Daoy (cell line): Measurements from ENCODE around the gene RAB3C. TPM values are rescaled to one million over a fixed set of nuclear protein-coding genes. Genes with fewer than 3 reads are reported as not detected.
"Not testable (repeated sequence)": the region's sequence is repeated elsewhere in the genome, so short reads cannot be mapped to it uniquely, and the experiment has no call there.

Experiments used
- DNase-seq: peaks from one replicate; pipeline ENCODE4 v3.0.0-alpha.2; 2015; ENCODE audit warnings: low read depth
- total RNA-seq: library from RNA; depleted of rRNA; stranded (reverse); fragments of >200 nt; shearing (Covaris generic); gene quantifications from 2 replicates; pipeline ENCODE4 v1.2.3, GENCODE V29; 2014

Gene RAB3C
- total RNA-seq, 1 experiment from 2014 or later = 0.91 TPM

DNA sequence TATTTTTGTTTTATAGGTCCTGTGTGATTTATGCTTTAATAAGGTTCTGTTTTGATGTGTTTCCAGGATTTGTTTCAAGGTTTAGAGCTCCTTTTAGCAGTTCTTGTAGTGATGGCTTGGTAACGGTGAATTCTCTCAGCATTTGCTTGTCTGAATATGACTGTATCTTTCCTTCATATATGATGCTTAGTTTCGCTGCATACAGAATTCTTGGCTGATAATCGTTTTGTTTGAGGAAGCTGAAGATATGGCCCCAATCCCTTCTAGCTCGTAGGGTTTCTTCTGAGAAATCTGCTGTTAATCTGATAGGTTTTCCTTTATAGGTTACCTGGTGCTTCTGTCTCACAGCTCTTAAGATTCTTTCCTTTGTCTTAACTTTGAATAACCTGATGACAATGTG is 20.0 kb downstream of the RAB3C start:
- not testable (repeated sequence) for DNase-seq

DNA sequence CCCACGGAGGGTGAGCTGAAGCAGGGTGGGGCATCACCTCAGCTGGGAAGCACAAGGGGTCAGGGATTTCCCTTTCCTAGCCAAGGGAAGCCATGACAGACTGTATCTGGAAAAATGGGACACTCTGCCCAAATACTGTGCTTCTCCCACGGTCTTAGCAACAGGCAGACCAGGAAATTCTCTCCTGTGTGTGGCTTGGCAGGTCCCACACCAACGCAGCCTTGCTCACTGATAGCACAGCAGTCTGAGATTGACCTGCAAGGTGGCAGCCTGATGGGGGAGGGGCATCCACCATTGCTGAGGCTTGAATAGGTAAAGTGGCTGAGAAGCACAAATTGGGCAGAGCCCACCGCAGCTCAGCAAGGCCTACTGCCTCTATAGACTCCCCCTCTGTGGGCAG is 23.2 kb downstream of the RAB3C start:
- DNase-seq = no peak

DNA sequence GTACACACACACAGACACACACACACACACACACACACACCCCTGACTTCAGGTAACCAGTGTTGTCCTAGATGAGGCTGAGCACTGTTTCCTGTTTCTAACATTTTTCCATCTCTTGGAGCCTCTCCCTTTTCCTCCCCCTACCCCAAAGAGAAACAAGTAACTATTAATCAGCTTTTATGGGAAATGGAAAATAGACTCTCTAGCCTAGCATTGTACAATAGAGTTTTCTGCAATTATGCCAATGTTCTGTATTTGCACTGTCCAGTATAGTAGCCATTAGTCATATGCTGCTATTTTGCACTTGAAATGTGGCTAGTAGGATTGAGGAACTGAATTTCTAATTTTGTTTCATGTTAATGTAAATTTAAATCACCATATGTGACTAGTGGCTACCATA is 33.1 kb downstream of the RAB3C start:
- DNase-seq = no peak

DNA sequence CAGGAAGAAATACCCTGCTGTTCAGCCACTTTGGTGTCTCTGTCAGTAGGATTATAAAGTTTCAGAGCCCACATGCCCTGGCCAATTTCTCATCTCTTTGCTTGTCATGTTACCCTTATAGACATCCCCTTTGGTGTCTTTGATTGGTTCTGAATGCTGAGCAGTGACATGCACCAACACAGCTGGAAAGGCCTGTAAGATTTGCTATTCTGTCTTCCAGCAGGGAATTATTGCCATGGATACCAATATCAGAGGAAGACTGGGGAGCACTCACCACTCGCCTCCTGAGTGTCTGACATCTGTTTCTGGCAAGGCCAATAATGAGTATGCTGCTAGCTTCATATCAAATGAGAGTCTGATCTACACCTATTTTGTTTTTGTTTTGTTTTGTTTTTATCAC is 34.4 kb downstream of the RAB3C start:
- DNase-seq = no peak

DNA sequence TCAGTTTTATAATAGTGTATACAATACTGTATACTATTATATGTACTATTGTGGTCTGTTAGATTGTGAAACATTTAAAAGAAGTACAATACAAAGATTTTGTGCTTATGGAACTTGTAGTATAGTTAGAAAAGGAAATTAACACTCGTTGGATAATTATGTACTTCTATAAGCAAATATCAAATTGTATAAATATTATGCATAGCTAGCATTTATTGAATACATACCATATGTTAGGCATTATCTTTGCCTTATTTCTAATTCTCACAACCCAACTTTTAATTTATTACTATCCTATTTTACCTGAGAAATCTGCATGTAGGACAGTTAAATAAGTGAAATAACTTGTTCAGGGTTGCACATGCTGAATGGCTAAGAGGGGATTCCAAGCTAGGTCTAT is 37.5 kb downstream of the RAB3C start:
- DNase-seq = no peak

DNA sequence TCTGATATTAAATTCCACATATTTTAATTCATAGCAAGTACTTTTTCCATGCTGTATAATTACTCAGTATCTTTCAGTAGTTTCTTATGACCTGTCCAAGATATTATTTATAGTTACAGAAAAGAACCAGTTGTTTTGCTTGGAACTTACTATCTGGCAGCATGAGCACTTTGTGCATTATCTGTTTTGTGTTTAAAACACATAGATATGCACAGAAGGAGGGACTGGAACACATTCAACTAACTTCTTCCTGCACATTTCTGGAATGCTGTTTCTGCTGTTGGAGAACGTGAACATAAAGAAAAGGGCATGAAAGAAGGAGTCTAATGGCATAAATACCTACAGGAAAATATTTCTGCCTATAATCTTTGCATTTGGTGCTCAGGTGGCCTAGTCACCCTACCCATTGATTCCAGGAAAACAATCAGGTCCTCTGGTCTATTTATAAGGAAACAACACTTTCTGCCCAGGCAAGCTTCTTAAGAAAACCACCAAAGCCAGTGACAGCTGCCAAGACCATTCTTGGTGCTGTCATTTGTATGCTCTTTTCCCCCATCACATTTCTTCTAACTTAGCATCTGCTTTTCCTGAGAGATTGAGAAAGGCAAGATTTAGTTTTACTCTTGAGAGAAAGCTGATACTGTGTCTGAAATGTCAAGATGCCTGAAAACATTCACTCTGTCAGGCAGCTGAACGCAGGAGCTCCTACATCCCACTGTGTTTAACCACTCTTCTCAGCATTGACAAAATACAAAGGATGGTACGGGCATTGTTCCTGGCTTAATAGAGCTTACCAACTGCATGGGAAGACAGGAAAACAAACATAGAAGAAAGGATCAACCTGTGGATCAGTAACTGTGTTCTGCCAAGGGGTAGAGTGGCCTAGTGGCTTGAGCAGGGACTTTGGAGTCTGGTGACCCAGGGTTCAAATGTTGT is 40.3 kb downstream of the RAB3C start:
- no peak for DNase-seq

DNA sequence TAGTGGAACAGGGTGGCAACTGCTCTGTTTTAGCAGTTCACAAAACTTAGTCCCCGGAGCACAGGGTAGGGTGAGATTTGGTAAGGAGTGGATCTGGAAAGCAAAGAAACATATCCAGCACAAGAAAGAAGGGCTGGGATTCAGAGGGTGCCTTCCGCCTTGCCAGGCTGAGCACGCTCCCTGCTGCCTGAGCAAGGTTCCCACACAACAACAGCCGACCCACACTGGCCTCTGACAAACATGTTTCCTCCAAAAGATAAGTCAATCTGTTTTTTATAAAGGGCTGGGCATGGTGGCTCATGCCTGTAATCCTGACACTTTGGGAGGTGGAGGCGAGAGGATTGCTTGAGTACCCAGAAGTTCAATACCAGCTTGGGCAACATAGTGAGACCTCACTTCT is 45.8 kb downstream of the RAB3C start:
- DNase-seq = no peak

DNA sequence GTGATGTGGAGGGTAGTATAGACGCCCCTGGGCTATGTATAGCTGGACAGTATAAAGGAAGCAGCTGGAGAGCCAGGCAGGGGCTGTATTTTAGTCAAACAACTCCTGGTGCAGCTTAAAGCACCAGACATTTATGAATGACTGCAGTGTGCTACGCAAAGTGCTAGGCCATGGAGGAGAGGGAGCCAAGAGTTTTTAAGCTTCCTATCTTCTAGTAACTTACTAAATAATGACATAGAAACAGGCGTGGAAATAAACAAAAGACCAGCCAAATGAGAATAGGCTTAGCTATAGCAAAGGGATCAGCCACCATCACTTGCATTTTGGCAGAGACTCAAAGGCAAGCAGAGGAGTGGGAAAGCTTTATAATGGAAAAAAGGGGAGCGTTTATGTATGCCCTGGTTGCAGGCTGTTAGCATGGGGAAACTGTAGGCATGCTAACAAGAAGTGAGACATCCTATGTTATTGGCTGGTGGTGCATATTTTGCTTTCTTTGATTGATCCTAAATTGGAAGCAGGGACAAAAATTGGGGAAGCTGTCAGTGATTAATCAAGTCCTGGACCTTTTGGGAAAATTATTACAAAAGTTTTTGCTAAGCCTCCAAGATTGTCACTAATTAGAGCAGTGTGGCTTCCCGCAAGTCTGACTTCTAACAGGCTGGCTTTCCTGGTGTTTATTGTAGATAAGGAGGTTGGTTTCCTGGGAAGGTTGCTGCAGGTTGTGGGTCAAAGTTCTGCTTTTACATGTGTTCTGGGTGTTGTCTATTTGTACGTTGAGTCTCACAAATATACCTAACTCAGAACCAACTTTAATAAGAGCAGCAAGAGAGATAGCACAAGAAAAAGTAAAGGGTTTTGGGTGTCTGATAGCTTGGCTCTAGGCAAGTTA is 46.6 kb downstream of the RAB3C start:
- no peak for DNase-seq

DNA sequence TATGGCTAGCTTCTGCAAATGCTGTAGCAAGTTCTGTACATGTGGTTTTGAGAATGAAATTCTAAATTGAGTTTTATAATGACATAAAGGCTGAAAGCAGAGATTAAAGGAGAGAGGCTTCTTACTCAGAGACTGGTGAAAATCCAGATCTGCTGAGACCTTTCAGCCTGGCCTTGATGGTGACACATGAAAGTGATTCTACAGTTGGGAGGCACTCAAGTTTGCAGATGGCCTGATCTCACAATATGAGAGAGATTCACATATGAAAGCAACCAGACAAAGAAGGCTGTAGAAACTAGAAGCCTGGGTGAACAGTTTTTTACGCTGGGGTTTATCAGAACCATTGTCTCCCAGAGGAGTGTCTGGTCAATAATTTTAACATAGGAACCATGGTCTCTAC is 49.0 kb downstream of the RAB3C start:
- no peak for DNase-seq

DNA sequence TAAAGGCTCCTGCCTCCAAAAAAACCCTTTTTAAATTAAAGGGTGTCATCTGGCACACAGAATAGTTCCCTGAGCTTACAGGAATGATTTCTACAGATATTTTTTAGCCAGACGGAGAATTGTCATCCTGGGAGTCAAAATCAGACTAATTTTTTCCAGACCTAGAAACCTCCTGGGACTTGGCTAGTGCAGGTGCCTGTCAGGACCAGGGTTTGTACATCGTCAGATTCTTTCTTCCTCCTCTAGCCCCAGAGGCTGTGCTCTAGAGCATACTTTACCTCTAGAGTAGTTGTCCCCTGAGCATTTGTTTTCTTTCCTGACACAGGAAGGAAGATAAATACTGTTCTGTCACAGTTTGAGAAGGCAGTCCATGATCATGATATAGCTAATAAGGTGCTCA is 52.5 kb downstream of the RAB3C start:
- DNase-seq = no peak

DNA sequence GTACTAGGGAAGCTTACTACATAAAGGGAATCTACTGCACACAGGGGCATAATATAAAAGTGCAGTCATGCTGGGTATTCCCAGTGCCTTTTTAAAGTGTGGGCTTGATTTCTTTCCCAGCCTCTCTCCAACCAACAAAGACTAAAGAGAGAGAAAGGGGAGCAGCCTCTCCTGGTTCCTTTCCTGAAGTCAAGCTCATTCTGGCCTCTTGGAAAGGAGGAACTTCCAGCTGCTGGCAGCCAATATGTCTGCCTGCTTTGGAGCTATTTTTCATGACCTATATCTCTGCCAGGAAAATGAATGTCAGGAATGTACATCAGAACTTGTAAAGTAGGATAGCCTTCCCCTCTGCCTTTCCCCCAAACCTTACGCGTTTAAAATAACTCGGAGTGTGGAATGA is 57.1 kb downstream of the RAB3C start:
- DNase-seq = no peak

DNA sequence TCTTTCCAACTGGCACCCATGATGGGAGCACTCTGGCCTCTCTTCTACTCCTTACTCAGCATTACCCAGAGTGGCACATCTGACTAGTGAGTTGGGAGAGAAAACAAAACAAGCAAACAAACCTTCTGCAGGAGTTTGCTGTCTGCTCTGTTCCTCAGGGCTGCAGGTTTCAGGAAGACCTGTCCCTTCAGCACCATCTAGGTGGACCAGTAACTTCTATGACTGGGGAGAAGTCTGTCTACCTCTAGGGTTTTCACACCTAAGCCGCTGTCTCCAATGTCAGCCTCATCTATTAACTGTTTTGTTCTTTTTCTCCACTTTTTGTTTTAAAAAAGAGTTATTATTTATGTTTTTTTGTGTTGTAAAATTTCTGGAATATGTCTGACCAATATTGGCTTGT is 58.7 kb downstream of the RAB3C start:
- DNase-seq = no peak

DNA sequence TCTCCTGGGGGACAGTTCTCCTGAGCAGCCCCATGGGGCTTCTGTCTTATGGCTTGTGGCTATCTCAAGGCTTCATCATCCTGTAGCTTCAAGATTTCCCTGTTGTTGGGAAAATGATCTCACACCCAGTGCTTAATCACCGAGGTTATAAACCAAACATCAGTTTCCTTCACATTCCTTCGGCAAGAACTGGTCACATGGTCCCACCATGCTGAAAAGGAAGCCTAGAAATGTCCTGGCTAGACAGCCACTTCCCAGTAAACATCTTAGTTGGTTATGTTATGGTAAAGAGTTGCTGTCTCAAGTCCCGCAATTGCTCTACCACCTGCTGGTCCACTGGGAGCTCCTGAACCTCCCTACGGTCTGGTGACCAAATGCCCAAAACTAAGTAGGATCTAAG is 66.0 kb downstream of the RAB3C start:
- peak; percentile 42 for DNase-seq

DNA sequence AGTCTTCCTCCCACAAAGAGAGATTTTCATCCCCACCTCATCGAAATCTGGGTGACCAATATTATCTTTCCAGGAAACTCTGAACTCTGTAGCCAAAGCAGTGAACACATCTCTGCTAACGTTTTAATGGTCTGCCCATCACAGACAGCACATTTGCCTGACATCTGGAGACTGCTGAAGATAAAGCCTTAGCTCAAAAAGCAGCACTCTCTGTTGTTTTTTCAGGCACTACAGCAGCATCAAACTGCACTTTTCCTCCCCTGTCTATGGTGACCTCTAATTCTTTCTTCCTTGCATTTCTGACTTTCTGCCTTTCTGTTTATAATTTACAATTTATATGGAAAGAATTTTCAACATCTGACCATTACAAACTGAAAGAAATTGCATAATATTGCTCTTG is 66.8 kb downstream of the RAB3C start:
- DNase-seq = no peak

DNA sequence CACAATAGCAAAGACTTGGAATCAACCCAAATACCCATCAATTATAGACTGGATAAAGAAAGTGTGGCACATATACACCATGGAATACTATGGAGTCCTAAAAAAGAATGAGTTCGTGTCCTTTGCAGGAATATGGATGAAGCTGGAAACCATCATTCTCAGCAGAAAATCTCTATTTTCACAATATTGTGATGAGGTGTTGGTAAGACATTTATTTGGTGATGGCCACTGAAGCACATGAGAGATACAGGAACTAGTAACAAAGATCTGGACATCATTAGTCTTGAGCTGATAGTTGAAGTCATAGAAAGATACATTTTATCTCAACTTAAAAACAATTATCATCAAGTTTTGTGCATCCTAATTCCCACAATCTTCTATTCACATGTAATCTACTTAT is 70.6 kb downstream of the RAB3C start:
- no peak for DNase-seq

DNA sequence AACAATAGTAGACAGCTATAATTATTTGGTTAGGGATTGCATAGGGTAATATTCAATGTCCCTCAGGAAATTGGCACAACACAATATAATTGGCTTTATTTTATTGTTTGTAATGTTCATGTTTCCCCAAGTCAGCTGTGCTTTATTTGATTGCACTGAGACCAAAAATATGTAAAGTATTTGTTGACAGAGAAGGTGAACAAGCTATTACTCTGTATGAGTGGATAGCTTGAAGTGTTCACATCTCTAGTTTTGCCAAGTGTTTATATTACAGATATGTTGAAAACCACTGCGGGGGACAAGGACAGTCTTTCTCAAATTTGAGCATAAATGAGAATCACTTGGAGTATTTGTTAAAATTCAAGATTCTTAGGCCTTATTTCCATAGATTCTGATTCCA is 83.3 kb downstream of the RAB3C start:
- DNase-seq = no peak

DNA sequence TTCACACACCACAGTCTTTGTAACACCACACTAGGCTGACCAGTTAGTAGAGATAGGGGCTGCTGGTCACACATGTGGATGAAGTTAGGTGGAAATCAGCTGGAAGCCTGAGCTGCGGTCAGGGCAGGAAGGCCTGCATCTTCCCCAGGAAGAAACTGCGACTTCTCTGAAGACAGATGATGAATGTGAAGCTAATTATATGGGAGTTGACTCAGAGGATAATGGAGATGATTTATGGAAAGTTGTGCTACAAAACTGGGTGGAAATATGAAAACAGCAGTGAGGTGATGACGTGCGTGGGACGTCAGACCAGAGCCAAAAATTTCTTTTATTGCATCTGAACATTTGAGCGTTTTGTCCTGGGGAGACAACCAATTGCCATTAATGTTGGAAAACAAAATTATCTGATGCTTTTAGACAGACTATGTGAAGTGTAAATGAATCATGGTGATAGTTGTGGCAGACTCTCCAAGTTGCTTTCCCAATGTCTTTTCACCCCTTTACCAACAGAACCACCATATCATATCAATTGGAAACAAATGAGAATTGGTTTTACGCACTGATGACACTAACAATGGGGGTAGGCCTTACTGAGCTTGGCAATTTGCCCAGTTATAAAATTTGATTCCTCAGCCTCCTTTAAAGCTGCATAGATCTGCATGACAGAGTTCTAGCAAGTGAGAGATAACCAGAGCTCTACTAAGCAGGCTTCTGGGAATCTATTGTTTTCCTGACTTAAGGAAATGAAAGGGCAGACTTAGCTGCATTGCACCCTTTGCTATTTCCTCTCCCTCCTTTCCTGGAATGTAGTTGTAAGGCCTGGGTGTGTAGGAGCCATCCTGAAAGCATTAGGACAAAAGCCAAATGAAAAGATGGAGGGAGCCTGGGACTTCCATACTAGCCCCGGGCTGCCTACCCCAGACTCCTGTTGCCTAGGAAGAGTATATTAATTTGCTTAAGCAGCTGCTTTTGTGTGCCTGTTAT is 84.0 kb downstream of the RAB3C start:
- DNase-seq = peak; percentile 56

DNA sequence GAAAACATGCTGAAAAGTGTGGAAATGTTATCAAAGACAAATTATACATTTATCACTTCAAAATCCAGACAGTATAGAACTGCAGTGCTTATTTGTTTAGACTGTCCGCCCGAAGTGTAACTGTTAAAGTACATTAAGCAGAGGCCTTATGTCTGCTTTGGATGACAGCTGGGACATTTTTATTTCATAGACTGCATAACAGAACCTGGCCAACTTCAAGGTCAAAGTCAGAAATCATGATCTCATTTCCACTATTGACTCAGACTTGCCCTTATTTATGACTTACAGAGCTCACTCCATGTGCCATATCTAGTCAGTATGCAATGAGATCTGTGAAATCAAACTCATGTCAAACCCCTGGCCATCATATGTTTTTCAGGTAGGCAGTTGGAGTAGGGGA is 87.7 kb downstream of the RAB3C start:
- no peak for DNase-seq

DNA sequence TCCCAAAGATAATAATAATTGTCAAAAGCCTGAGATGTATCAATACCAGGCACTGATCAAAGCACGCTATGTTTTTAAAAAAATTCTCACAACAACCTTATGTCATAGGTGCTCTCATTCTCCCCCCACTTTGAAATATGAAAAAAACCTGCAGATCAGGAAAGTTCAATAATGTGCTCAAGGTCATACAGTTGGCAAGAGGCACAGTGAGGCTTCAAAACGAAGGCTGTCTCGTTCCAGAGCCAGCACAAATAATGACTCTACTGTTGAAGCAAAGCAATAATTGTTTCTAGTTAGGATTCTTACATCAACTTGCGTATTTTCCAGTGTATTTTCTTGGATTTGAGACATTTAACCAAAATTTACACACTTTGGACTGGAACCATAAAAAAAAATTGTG is 88.3 kb downstream of the RAB3C start:
- DNase-seq = no peak

DNA sequence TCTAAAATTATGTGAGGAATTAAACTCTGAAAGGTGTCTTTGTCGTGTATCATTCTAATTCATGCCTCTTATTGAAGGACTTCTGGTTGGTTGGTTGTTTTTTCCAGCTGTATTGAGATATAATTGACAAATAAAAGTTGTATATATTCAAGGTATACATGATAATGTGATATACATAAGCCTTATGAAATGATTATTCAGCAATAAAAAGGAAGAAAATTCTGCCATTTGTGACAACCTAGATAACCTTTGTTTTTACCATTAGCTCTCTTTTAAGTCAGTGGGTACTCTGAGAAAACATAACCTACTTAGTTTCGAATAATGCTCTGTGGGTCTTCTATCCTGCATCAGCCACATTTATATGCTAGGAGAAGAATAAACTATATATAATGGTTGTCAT is 89.6 kb downstream of the RAB3C start:
- no peak for DNase-seq

DNA sequence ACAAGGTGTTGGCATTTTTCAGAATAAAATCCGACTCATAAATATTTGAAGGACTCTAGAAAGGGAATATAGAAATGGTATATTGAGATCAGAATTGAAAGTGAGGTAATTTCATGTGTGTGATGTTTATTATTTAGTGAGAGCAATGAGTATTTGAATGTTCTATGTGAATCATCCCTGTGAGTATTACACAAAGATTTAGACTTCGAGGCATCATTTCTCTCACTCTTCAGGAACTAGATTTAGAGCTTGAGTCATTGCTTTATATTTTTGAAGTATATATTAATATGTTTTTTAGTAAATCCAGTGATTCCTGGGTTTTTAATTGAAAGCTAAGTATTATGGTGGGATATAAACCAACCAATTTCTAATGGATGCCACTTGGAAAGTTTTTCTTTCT is 91.2 kb downstream of the RAB3C start:
- DNase-seq = no peak

DNA sequence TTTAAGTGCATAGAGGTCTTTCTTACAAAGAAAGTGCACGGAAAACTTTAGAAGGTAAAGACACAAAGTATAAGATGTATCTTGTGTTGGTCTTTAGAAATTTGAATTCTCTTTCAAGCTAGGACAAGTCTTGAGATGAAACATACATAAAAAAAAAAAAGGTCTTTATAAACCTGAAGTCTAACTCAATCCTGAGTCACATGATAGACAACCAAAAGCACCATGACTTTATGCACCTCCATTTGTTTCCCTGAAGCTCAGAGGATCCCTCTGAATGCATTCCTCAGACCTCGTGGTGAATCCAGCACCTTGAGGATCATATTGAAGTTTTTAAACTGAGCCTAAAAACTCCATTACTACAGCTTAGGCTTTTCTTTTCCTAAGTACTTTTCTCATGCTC is 91.8 kb downstream of the RAB3C start:
- DNase-seq = no peak
